Liver (tissue), 9 donors: ENCODE results near the gene EHMT1. TPM values are rescaled to one million over a fixed set of nuclear protein-coding genes. Genes with fewer than 3 reads are reported as not detected.

Experiments
- DNase-seq: peaks from one replicate; pipeline ENCODE4 v3.0.0-alpha.2; 2017; ENCODE audit warnings: low spot score
- H3K27ac ChIP-seq, 2 donors: one replicate each; pipeline ENCODE4 v1.7.0; 2013; ENCODE audit warnings: inconsistent platforms in 2 of 2, low read length in 2 of 2, control low read depth in 1 of 2, low read depth in 1 of 2, mild to moderate bottlenecking in 1 of 2
- H3K27me3 ChIP-seq, 4 donors: one replicate each; pipeline versions ENCODE4 v1.6.1 to v1.7.0; 2013; ENCODE audit warnings: low read length in 3 of 4, inconsistent platforms in 1 of 4, mild to moderate bottlenecking in 1 of 4, moderate library complexity in 1 of 4; ENCODE audit not compliant: control insufficient read depth in 4 of 4, insufficient read depth in 4 of 4
- H3K36me3 ChIP-seq, 4 donors: one replicate each; pipeline versions ENCODE4 v1.6.1 to v1.7.0; 2013; ENCODE audit warnings: low read length in 3 of 4, mild to moderate bottlenecking in 3 of 4, low read depth in 1 of 4, moderate library complexity in 1 of 4; ENCODE audit not compliant: control insufficient read depth in 4 of 4, insufficient read depth in 3 of 4
- H3K4me1 ChIP-seq, 4 donors: one replicate each; pipeline versions ENCODE4 v1.6.1 to v1.7.0; 2013; ENCODE audit warnings: low read length in 3 of 4, mild to moderate bottlenecking in 3 of 4, moderate library complexity in 1 of 4; ENCODE audit not compliant: control insufficient read depth in 4 of 4, insufficient read depth in 4 of 4
- H3K4me3 ChIP-seq, 3 donors: one replicate each; pipeline versions ENCODE4 v1.6.1 to v1.7.0; 2013; ENCODE audit warnings: low read length in 3 of 3, control low read depth in 1 of 3, low read depth in 1 of 3, mild to moderate bottlenecking in 1 of 3
- H3K9ac ChIP-seq, 2 donors: one replicate each; pipeline ENCODE4 v1.7.0; 2013; ENCODE audit warnings: low read length in 2 of 2, mild to moderate bottlenecking in 2 of 2, moderate library complexity in 2 of 2, control low read depth in 1 of 2, low read depth in 1 of 2
- H3K9me3 ChIP-seq, 4 donors: one replicate each; pipeline versions ENCODE4 v1.6.1 to v1.7.0; 2013; ENCODE audit warnings: low read length in 3 of 4; ENCODE audit not compliant: control insufficient read depth in 4 of 4
- ATF3 ChIP-seq: IDR thresholded peaks from 2 replicates; pipeline ENCODE4 v1.6.1; 2016; ENCODE audit warnings: antibody characterized with exemption
- EGR1 ChIP-seq, 2 donors: IDR thresholded peaks; 2 replicates each; pipeline ENCODE4 v1.6.1; 2016 to 2018; ENCODE audit warnings: antibody characterized with exemption in 2 of 2, low read depth in 2 of 2
- FOXA1 ChIP-seq: IDR thresholded peaks from 2 replicates; pipeline ENCODE4 v1.6.1; 2016; ENCODE audit warnings: antibody characterized with exemption
- FOXA2 ChIP-seq: IDR thresholded peaks from 2 replicates; pipeline ENCODE4 v1.6.1; 2016; ENCODE audit warnings: antibody characterized with exemption
- GABPA ChIP-seq, 2 donors: IDR thresholded peaks in 1 of 2; conservative IDR thresholded peaks in 1 of 2; 2 replicates each; pipeline ENCODE4 v1.6.1; 2016; ENCODE audit warnings: antibody characterized with exemption in 2 of 2, mild to moderate bottlenecking in 1 of 2, moderate library complexity in 1 of 2
- HNF4G ChIP-seq: IDR thresholded peaks from 2 replicates; pipeline ENCODE4 v1.6.1; 2016; ENCODE audit warnings: antibody characterized with exemption
- MAX ChIP-seq: IDR thresholded peaks from 2 replicates; pipeline ENCODE4 v1.6.1; 2016; ENCODE audit warnings: antibody characterized with exemption
- NR2F2 ChIP-seq: IDR thresholded peaks from 2 replicates; pipeline ENCODE4 v1.6.1; 2016; ENCODE audit warnings: antibody characterized with exemption
- RXRA ChIP-seq, 2 donors: IDR thresholded peaks; 2 replicates each; pipeline ENCODE4 v1.6.1; 2017 to 2018; ENCODE audit warnings: antibody characterized with exemption in 2 of 2, mild to moderate bottlenecking in 1 of 2
- SP1 ChIP-seq: IDR thresholded peaks from 2 replicates; pipeline ENCODE4 v1.6.1; 2018; ENCODE audit warnings: antibody characterized with exemption, mild to moderate bottlenecking
- TAF1 ChIP-seq: conservative IDR thresholded peaks from 2 replicates; pipeline ENCODE4 v1.6.1; 2016; ENCODE audit warnings: antibody characterized with exemption, mild to moderate bottlenecking
- ZBTB33 ChIP-seq: IDR thresholded peaks from 2 replicates; pipeline ENCODE4 v1.6.1; 2016; ENCODE audit warnings: antibody characterized with exemption
- WGBS: extraction: QIAGEN DNeasy Blood & Tissue Kit; methylation state at CpG from one replicate; pipeline ENCODE4 v1.1.7; 2013; 5-methylcytosine and 5-hydroxymethylcytosine counted together
- polyA plus RNA-seq, 2 donors: library from polyadenylated mRNA; stranded (reverse) in 1 of 2; unstranded in 1 of 2; fragments of 200-250 nt in 1 of 2; fragments of >200 nt in 1 of 2; fragmentation: Nextera tagmentation in 1 of 2; extraction: Ambion mirVana in 1 of 2; gene quantifications; one replicate each; pipeline versions ENCODE4 v1.2.1 to v1.2.3, GENCODE V29; 2013 to 2015
- total RNA-seq, 2 donors: library from RNA; depleted of rRNA; stranded (reverse); fragments of >200 nt; gene quantifications; one replicate each; pipeline ENCODE4 v1.2.3, GENCODE V29; 2014
- TF ChIP-seq, protein P1 (sequence below): IDR thresholded peaks from 2 replicates; pipeline ENCODE4 v1.6.1; 2016; ENCODE audit warnings: antibody characterized with exemption, mild to moderate bottlenecking
- donor health status: healthy.
- donor health status: healthy.
- donor health status: healthy.
- donor health status: healthy.
- donor health status: healthy.

The EHMT1 gene
- total and polyA plus RNA-seq, 4 donors = 16.1 to 48.2 (median 27.3) TPM

- peaks cover 0 to 2% (median 0%) of the 10 kb centered on the region in 4 donors for H3K36me3 ChIP-seq
- TF ChIP-seq SP1 = no peak
- TF ChIP-seq GABPA (IDR thresholded peaks at IDR 0.05 in 1 of 2, conservative IDR thresholded peaks at IDR 0.05 in 1 of 2) = no peak
- no peak for TF ChIP-seq FOXA2
- TF ChIP-seq, protein P1, sequence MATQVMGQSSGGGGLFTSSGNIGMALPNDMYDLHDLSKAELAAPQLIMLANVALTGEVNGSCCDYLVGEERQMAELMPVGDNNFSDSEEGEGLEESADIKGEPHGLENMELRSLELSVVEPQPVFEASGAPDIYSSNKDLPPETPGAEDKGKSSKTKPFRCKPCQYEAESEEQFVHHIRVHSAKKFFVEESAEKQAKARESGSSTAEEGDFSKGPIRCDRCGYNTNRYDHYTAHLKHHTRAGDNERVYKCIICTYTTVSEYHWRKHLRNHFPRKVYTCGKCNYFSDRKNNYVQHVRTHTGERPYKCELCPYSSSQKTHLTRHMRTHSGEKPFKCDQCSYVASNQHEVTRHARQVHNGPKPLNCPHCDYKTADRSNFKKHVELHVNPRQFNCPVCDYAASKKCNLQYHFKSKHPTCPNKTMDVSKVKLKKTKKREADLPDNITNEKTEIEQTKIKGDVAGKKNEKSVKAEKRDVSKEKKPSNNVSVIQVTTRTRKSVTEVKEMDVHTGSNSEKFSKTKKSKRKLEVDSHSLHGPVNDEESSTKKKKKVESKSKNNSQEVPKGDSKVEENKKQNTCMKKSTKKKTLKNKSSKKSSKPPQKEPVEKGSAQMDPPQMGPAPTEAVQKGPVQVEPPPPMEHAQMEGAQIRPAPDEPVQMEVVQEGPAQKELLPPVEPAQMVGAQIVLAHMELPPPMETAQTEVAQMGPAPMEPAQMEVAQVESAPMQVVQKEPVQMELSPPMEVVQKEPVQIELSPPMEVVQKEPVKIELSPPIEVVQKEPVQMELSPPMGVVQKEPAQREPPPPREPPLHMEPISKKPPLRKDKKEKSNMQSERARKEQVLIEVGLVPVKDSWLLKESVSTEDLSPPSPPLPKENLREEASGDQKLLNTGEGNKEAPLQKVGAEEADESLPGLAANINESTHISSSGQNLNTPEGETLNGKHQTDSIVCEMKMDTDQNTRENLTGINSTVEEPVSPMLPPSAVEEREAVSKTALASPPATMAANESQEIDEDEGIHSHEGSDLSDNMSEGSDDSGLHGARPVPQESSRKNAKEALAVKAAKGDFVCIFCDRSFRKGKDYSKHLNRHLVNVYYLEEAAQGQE = no peak
- no peak for TF ChIP-seq NR2F2
- TF ChIP-seq FOXA1 = no peak
- no peak overlapping the region for H3K4me3 ChIP-seq
- peaks cover 0 to 16% (median 3%) of the 10 kb centered on the region in 4 donors for H3K4me1 ChIP-seq
- WGBS = 93% methylated on average over 5 of the region's 5 CpGs
- H3K9me3 ChIP-seq = no peaks in the 10 kb centered on the region
- H3K27ac ChIP-seq = no peak overlapping the region
- no peak for DNase-seq
- H3K9ac ChIP-seq = no peak overlapping the region
- no peaks in the 10 kb centered on the region for H3K27me3 ChIP-seq
Measured at GRCh38 chr9:137640862-137641261, 22.1 kb downstream of the EHMT1 start.

GRCh38 chr9:137642118-137642601 is 23.4 kb downstream of the EHMT1 start:
- no peak overlapping the region for H3K27ac ChIP-seq
- H3K4me1 ChIP-seq = peaks cover 0 to 16% (median 3%) of the 10 kb centered on the region in 4 donors
- 97% methylated on average over 10 of the region's 10 CpGs for WGBS
- no peaks in the 10 kb centered on the region for H3K27me3 ChIP-seq
- DNase-seq = no peak
- peaks cover 0 to 2% (median 1%) of the 10 kb centered on the region in 4 donors for H3K36me3 ChIP-seq
- TF ChIP-seq GABPA (IDR thresholded peaks at IDR 0.05 in 1 of 2, conservative IDR thresholded peaks at IDR 0.05 in 1 of 2) (no peak), HNF4G (no peak), EGR1 (IDR thresholded peaks at IDR 0.05; ENCODE audit: low read depth in 2 of 2) (no peak), MAX (no peak), ATF3 (no peak), TAF1 (no peak), RXRA (IDR thresholded peaks at IDR 0.05) (no peak), SP1 (no peak), NR2F2 (no peak), ZBTB33 (no peak)
- H3K9me3 ChIP-seq = no peaks in the 10 kb centered on the region
- no peak overlapping the region for H3K4me3 ChIP-seq
- no peak overlapping the region for H3K9ac ChIP-seq
